Kidney epithelial cell (primary cell): ENCODE results near the gene PRKAR1B. TPM values are rescaled to one million over a fixed set of nuclear protein-coding genes. Genes with fewer than 3 reads are reported as not detected.

ENCODE experiments used
- DNase-seq: peaks from one replicate; pipeline ENCODE4 v3.0.0-alpha.2; 2010; ENCODE audit warnings: low read depth
- H3K27me3 ChIP-seq: 2 replicates; pipeline ENCODE4 v1.6.0; 2011; ENCODE audit warnings: low read length; ENCODE audit not compliant: control insufficient read depth, insufficient read depth
- H3K36me3 ChIP-seq: 2 replicates; pipeline ENCODE4 v1.5.1; 2011; ENCODE audit warnings: low read length; ENCODE audit not compliant: control insufficient read depth, insufficient read depth
- H3K4me3 ChIP-seq: 2 replicates; pipeline ENCODE4 v1.5.1; 2011; ENCODE audit warnings: low read depth, mild to moderate bottlenecking, control low read depth, low read length
- CTCF ChIP-seq: IDR thresholded peaks from 2 replicates; pipeline ENCODE4 v1.5.1; 2011; ENCODE audit warnings: mild to moderate bottlenecking, moderate library complexity, low read length, control low read depth, inconsistent platforms; ENCODE audit not compliant: insufficient read depth, poor library complexity, severe bottlenecking
- total RNA-seq: library from RNA; depleted of rRNA; stranded (reverse); fragments of >200 nt; gene quantifications from 2 replicates; pipeline ENCODE4 v1.2.3, GENCODE V29; 2015

Gene PRKAR1B
- total RNA-seq, 1 donor from 2014 or later: 23.8 TPM

GRCh38 chr7:761101-761500 is 34.0 kb upstream of the PRKAR1B start:
- Histone ChIP-seq H3K27me3 (no peaks in the 10 kb centered on the region), H3K36me3 (peaks cover 2% of the 10 kb centered on the region), H3K4me3 (no peak overlapping the region)
- no peak for TF ChIP-seq CTCF
- no peak for DNase-seq

- no peak overlapping the region for H3K4me3 ChIP-seq
- no peak for TF ChIP-seq CTCF
- DNase-seq: no peak
- peaks cover 2% of the 10 kb centered on the region for H3K36me3 ChIP-seq
- no peaks in the 10 kb centered on the region for H3K27me3 ChIP-seq
Observed at GRCh38 chr7:760006-760405, 32.9 kb upstream of the PRKAR1B start.

GRCh38 chr7:759569-759968 is 32.5 kb upstream of the PRKAR1B start:
- no peak for TF ChIP-seq CTCF
- Histone ChIP-seq H3K4me3 (no peak overlapping the region), H3K36me3 (peaks cover 2% of the 10 kb centered on the region), H3K27me3 (no peaks in the 10 kb centered on the region)
- no peak for DNase-seq

GRCh38 chr7:757741-758163 is 30.7 kb upstream of the PRKAR1B start:
- Histone ChIP-seq H3K4me3 (no peak overlapping the region), H3K27me3 (no peaks in the 10 kb centered on the region), H3K36me3 (no peaks in the 10 kb centered on the region)
- TF ChIP-seq CTCF: no peak
- no peak for DNase-seq

- DNase-seq: no peak
- Histone ChIP-seq H3K27me3 (no peaks in the 10 kb centered on the region), H3K4me3 (no peak overlapping the region), H3K36me3 (no peaks in the 10 kb centered on the region)
- TF ChIP-seq CTCF: no peak
Observed at GRCh38 chr7:756928-757560, 30.0 kb upstream of the PRKAR1B start.
